ENCODE measurements around the gene MTUS2.

DNA sequence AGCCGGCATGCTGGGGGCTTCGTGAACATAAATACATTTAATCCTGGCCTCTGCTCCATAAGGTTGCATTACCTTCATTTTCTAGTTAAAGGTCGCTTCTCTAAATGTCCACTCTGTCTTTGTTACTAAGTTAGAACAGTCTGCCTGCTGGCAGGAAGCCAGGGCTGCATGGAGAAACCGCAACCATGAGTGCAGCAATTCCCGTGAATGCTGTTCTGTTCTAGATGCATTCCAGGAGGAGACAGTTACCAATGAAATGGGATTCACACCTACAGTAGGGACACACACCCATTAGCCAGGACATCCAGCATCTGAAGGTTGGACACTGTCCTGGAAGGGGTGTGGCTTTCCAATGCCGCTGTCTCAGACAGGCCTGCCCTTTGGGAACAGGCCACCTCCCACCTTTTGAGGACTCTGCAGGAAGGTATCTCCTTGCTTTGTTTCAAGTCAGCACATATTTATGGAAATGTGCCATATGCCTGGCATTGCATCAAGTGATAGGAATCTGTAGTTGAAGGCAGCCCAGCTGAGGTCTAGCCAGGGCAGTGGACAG, 645.7 kb downstream of the MTUS2 start:
- TF ChIP-seq, protein P1, sequence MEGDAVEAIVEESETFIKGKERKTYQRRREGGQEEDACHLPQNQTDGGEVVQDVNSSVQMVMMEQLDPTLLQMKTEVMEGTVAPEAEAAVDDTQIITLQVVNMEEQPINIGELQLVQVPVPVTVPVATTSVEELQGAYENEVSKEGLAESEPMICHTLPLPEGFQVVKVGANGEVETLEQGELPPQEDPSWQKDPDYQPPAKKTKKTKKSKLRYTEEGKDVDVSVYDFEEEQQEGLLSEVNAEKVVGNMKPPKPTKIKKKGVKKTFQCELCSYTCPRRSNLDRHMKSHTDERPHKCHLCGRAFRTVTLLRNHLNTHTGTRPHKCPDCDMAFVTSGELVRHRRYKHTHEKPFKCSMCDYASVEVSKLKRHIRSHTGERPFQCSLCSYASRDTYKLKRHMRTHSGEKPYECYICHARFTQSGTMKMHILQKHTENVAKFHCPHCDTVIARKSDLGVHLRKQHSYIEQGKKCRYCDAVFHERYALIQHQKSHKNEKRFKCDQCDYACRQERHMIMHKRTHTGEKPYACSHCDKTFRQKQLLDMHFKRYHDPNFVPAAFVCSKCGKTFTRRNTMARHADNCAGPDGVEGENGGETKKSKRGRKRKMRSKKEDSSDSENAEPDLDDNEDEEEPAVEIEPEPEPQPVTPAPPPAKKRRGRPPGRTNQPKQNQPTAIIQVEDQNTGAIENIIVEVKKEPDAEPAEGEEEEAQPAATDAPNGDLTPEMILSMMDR (IDR thresholded peaks at IDR 0.05) = no peak
- TF ChIP-seq POLR2A (IDR thresholded peaks at IDR 0.05) = no peak
- TF ChIP-seq POLR2AphosphoS5 (IDR thresholded peaks at IDR 0.05) = peak; percentile 49
